Vagina (tissue), 2 donors: Measurements from ENCODE around the gene C6orf141.

Source experiments
- POLR2A ChIP-seq, 2 donors: fragments of 450-650 bp; IDR thresholded peaks; one replicate each; pipeline ENCODE4 v1.6.1; 2017; ENCODE audit warnings: antibody characterized with exemption in 2 of 2, mild to moderate bottlenecking in 2 of 2, moderate library complexity in 2 of 2
- TF ChIP-seq, protein P1 (sequence below), 3 experiments: fragments of 450-650 bp in 2 of 3; fragments of 200-600 bp in 1 of 3; sonication (generic) in 1 of 3; IDR thresholded peaks; one replicate each; pipeline ENCODE4 v1.5.1; 2017 to 2019; ENCODE audit warnings: antibody characterized with exemption in 3 of 3, mild to moderate bottlenecking in 2 of 3, moderate library complexity in 2 of 3

DNA sequence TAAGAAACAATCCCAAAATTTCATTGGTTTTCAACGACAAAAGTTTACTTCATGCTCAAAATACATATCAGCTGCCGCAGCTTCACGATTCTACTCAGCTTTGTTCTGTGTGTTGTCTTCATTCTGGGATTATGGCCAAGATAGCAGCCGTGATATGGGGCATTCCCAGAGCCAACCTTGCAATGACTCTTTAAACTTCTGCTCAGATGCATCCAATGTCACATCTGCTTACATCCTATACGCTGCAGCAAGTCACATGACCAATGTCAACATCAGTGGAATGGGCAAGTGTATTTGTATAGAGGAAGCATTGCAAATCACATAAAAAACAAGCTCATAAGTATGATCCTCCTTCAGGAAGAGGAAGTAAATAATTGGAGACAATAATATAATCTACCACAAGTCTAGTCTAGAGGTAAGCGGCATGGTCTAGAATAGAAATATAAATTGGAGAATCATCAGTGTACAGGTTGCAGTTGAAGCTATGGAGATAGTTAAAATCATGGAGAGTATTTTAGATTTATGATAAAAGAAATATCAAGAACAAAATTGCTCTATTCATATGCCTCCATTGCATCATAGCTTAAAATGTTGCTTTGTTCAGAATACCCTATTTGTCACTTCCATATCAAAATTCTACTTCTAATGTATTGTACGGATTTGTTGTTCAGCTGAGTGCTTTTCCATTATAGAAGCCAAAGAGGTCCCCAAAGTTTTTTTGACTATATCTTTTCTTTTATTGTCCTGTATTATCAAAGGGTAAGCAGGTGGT is 7.2 kb upstream of the C6orf141 start:
- TF ChIP-seq, protein P1, sequence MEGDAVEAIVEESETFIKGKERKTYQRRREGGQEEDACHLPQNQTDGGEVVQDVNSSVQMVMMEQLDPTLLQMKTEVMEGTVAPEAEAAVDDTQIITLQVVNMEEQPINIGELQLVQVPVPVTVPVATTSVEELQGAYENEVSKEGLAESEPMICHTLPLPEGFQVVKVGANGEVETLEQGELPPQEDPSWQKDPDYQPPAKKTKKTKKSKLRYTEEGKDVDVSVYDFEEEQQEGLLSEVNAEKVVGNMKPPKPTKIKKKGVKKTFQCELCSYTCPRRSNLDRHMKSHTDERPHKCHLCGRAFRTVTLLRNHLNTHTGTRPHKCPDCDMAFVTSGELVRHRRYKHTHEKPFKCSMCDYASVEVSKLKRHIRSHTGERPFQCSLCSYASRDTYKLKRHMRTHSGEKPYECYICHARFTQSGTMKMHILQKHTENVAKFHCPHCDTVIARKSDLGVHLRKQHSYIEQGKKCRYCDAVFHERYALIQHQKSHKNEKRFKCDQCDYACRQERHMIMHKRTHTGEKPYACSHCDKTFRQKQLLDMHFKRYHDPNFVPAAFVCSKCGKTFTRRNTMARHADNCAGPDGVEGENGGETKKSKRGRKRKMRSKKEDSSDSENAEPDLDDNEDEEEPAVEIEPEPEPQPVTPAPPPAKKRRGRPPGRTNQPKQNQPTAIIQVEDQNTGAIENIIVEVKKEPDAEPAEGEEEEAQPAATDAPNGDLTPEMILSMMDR (IDR thresholded peaks at IDR 0.05), result no peak
- TF ChIP-seq POLR2A (IDR thresholded peaks at IDR 0.05), result no peak
